ENCODE measurements around the gene FADS1. TPM values are rescaled to one million over a fixed set of nuclear protein-coding genes. Genes with fewer than 3 reads are reported as not detected.

FADS1 gene
- total and polyA plus RNA-seq, 7 donors: 8.6 to 93.2 (median 17.2) TPM

DNA sequence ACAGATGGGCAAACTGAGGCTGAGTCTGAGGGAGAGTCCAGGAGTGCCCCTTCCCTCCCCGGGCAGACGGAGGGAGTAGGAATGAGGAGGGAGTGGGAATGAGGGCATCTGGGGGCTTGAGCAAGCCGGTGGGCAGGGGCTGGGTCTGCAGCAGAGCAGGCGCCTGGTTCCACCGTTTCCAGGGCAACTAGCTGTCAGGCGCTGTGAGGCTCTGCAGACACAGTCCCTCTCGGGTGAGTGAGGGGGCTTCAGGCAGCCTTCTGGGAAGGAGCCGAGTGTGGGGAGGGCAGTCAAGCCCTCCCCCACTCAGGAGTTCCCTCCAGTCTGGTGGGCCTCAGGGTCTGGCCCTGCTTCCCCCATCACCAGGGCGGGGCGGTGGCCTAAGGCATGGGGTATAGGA, 43.4 kb downstream of the FADS1 start:
- TF ChIP-seq, protein P1, sequence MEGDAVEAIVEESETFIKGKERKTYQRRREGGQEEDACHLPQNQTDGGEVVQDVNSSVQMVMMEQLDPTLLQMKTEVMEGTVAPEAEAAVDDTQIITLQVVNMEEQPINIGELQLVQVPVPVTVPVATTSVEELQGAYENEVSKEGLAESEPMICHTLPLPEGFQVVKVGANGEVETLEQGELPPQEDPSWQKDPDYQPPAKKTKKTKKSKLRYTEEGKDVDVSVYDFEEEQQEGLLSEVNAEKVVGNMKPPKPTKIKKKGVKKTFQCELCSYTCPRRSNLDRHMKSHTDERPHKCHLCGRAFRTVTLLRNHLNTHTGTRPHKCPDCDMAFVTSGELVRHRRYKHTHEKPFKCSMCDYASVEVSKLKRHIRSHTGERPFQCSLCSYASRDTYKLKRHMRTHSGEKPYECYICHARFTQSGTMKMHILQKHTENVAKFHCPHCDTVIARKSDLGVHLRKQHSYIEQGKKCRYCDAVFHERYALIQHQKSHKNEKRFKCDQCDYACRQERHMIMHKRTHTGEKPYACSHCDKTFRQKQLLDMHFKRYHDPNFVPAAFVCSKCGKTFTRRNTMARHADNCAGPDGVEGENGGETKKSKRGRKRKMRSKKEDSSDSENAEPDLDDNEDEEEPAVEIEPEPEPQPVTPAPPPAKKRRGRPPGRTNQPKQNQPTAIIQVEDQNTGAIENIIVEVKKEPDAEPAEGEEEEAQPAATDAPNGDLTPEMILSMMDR (IDR thresholded peaks at IDR 0.05): no peak
- H3K9me3 ChIP-seq: no peaks in the 10 kb centered on the region
- no peak overlapping the region for H3K27ac ChIP-seq
- no peak overlapping the region for H3K4me3 ChIP-seq
- intact Hi-C loops (cut with DNase I): no loop called here
- DNase-seq (no peak), ATAC-seq (no peak)
- H3K4me1 ChIP-seq: peaks cover 3% of the 10 kb centered on the region
- H3K36me3 ChIP-seq (ENCODE audit: insufficient read depth in 1 of 2, low read depth in 1 of 2): no peaks in the 10 kb centered on the region
- H3K27me3 ChIP-seq (ENCODE audit: insufficient read depth in 3 of 3, low read length in 2 of 3): no peaks in the 10 kb centered on the region
- WGBS, 3 donors: 62 to 73% (median 72%) methylated on average over 10 of the region's 10 CpGs

DNA sequence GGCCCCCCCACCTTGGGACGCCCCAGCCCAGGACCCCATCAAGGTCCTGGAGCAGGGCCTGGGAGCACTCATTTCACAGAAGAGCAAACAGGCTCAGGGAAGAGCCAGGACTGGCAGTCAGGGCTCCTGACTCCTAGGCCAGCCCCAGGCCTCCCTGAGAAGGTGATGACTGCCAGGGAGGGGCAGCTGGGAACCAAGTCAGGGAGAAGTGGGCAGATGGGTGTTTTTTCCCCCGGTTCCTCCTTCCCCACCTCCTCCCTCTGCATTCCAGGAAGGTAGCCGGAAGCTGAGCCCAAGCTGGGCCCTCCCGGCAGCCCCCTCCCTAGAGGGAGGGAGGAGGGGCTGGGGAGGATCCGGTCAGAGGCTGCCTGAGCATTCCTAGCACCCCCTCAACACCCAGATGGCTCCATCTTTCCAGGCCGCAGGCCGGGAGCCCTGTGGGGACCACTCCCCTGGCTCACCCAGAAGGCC, 44.8 kb downstream of the FADS1 start:
- intact Hi-C loops (cut with DNase I): no loop called here
- H3K36me3 ChIP-seq (ENCODE audit: insufficient read depth in 1 of 2, low read depth in 1 of 2): no peaks in the 10 kb centered on the region
- DNase-seq: no peak
- WGBS, 3 donors: 52 to 59% (median 59%) methylated on average over 5 to 7 of the region's 7 CpGs
- no peaks in the 10 kb centered on the region for H3K4me1 ChIP-seq
- H3K4me3 ChIP-seq: no peak overlapping the region
- no peaks in the 10 kb centered on the region for H3K27me3 ChIP-seq (ENCODE audit: insufficient read depth in 3 of 3, low read length in 2 of 3)
- no peak overlapping the region for H3K27ac ChIP-seq
- H3K9me3 ChIP-seq: no peaks in the 10 kb centered on the region
- no peak for ATAC-seq
- TF ChIP-seq, protein P1 (IDR thresholded peaks at IDR 0.05): no peak

DNA sequence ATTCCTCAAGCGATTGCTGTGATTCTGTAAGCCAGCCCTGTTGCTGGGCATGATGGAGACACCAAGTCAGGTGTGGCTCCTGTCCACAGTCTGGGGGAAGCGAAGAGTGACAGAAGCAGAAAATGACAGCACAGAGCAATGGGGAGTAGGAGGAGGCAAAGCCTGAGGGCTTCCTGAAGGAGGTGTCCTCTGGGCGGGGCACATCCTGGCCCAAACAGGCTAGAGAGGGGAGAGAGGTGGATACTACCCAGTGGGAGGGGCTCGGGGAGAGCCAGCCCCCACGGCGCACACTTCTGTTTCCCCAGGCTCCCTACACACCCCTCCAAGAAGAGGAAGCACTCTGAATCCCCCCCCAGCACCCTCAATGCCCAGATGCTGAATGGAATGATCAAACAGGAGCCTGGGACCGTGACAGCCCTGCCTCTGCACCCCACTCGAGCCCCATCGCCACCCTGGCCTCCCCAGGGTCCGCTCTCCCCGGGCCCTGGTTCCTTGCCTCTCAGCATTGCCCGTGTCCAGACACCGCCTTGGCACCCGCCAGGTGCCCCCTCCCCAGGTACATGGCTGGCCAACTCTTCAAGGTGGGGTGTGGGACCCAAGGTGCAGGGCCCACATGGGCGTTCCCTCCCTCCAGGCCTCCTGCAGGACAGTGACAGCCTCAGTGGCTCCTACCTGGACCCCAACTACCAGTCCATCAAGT, 45.5 kb downstream of the FADS1 start:
- intact Hi-C loops (cut with DNase I): no loop called here
- ATAC-seq (no peak), DNase-seq (no peak)
- H3K4me1 ChIP-seq: no peaks in the 10 kb centered on the region
- no peak overlapping the region for H3K4me3 ChIP-seq
- WGBS, 3 donors: 87 to 93% (median 89%) methylated on average over 12 to 15 of the region's 15 CpGs
- no peaks in the 10 kb centered on the region for H3K36me3 ChIP-seq (ENCODE audit: insufficient read depth in 1 of 2, low read depth in 1 of 2)
- H3K27me3 ChIP-seq (ENCODE audit: insufficient read depth in 3 of 3, low read length in 2 of 3): no peaks in the 10 kb centered on the region
- no peak overlapping the region for H3K27ac ChIP-seq
- H3K9me3 ChIP-seq: no peaks in the 10 kb centered on the region
- TF ChIP-seq, protein P1 (IDR thresholded peaks at IDR 0.05): no peak

- Histone ChIP-seq H3K4me1 (no peaks in the 10 kb centered on the region), H3K27me3 (ENCODE audit: insufficient read depth in 3 of 3, low read length in 2 of 3) (no peaks in the 10 kb centered on the region), H3K9me3 (no peaks in the 10 kb centered on the region), H3K27ac (no peak overlapping the region), H3K36me3 (ENCODE audit: insufficient read depth in 1 of 2, low read depth in 1 of 2) (no peaks in the 10 kb centered on the region), H3K4me3 (no peak overlapping the region)
- no peak for DNase-seq
- intact Hi-C loops (cut with DNase I): no loop called here
- TF ChIP-seq, protein P1 (IDR thresholded peaks at IDR 0.05): no peak
- no peak for ATAC-seq
- WGBS, 3 donors: 84 to 91% (median 88%) methylated on average over 19 to 20 of the region's 20 CpGs
Observed at GRCh38 chr11:61769946-61770683, 46.7 kb downstream of the FADS1 start.

Data from psoas muscle (tissue), 8 donors.